Type B pancreatic cell (in vitro differentiated cells): ENCODE data around the gene ZNF639. TPM values are rescaled to one million over a fixed set of nuclear protein-coding genes. Genes with fewer than 3 reads are reported as not detected.

ENCODE experiments used
- DNase-seq: peaks from one replicate; pipeline ENCODE4 v3.0.0; 2021; ENCODE audit warnings: mixed read lengths; ENCODE audit not compliant: unreplicated experiment; ENCODE audit errors: extremely low spot score
- H3K27ac Mint-ChIP-seq: 2 replicates; pipeline ENCODE4 v1.8.0; 2021; ENCODE audit warnings: mild to moderate bottlenecking, mixed read lengths
- H3K27me3 Mint-ChIP-seq: 2 replicates; pipeline ENCODE4 v1.8.0; 2021; ENCODE audit warnings: mixed read lengths
- H3K36me3 Mint-ChIP-seq: 2 replicates; pipeline ENCODE4 v1.8.0; 2021; ENCODE audit warnings: mixed read lengths
- H3K4me1 Mint-ChIP-seq: one replicate; pipeline ENCODE4 v1.8.0; 2021; ENCODE audit warnings: mixed read lengths; ENCODE audit not compliant: unreplicated experiment
- H3K4me3 Mint-ChIP-seq: 2 replicates; pipeline ENCODE4 v1.8.0; 2021; ENCODE audit warnings: mild to moderate bottlenecking, mixed read lengths
- H3K9me3 Mint-ChIP-seq: 2 replicates; pipeline ENCODE4 v1.8.0; 2021; ENCODE audit warnings: mixed read lengths
- total RNA-seq: library from RNA; stranded (reverse); gene quantifications from 2 replicates; pipeline ENCODE4 v1.2.1, GENCODE V29; 2021; ENCODE audit warnings: low replicate concordance
- TF ChIP-seq, protein P1 (sequence below): fragments of 200-600 bp; sonication (generic); conservative IDR thresholded peaks from 2 replicates; pipeline ENCODE4 v1.5.0; 2021; ENCODE audit warnings: antibody characterized with exemption, mild to moderate bottlenecking

ZNF639 gene
- total RNA-seq, 1 donor from 2014 or later: 33.2 TPM

DNA sequence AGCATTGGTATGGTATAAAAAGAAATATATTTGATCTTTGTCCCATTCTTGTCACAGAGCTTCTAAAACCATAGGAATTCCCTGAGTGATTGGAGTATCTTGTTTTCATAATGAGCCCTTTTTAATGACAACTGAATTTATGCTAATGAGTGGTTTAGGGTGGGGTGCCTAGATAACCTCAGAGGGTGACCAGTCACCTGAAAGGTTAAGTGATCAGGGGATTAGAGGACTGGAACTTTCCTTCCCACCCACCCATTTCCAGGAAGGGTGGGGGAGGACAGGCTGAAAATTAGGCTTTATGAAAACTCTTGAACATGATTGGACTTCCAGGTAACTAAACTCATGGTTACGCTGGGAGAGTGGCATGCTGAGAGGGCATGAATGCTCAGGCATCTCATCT is 33.2 kb downstream of the ZNF639 start:
- Mint-ChIP-seq H3K9me3 (no peaks in the 10 kb centered on the region), H3K27me3 (no peaks in the 10 kb centered on the region), H3K4me1 (peaks cover 3% of the 10 kb centered on the region), H3K27ac (no peak overlapping the region), H3K36me3 (peaks cover 36% of the 10 kb centered on the region), H3K4me3 (no peak overlapping the region)
- TF ChIP-seq, protein P1, sequence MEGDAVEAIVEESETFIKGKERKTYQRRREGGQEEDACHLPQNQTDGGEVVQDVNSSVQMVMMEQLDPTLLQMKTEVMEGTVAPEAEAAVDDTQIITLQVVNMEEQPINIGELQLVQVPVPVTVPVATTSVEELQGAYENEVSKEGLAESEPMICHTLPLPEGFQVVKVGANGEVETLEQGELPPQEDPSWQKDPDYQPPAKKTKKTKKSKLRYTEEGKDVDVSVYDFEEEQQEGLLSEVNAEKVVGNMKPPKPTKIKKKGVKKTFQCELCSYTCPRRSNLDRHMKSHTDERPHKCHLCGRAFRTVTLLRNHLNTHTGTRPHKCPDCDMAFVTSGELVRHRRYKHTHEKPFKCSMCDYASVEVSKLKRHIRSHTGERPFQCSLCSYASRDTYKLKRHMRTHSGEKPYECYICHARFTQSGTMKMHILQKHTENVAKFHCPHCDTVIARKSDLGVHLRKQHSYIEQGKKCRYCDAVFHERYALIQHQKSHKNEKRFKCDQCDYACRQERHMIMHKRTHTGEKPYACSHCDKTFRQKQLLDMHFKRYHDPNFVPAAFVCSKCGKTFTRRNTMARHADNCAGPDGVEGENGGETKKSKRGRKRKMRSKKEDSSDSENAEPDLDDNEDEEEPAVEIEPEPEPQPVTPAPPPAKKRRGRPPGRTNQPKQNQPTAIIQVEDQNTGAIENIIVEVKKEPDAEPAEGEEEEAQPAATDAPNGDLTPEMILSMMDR: no peak
- no peak for DNase-seq

DNA sequence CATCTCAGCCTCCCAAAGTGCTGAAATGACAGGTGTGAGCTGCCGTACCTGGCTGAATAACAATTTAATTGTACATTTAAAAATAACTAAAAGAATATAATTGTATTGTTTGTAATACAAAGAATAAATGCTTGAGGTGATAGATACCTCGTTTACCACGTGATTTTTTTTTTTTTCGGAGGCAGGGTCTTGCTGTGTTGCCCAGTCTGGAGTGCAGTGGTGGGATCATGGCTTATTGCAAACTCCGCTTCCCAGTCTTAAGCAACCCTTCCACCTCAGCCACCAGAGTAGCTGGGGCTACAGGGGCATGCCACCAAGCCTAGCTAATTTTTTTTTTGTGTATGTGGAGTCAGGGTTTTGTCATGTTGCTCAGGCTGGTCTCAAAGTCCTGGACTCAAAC is 40.5 kb downstream of the ZNF639 start:
- no peak overlapping the region for H3K4me3 Mint-ChIP-seq
- no peaks in the 10 kb centered on the region for H3K4me1 Mint-ChIP-seq
- no peaks in the 10 kb centered on the region for H3K9me3 Mint-ChIP-seq
- H3K36me3 Mint-ChIP-seq: peaks cover 21% of the 10 kb centered on the region
- no peaks in the 10 kb centered on the region for H3K27me3 Mint-ChIP-seq
- H3K27ac Mint-ChIP-seq: no peak overlapping the region
- TF ChIP-seq, protein P1: no peak
- no peak for DNase-seq

DNA sequence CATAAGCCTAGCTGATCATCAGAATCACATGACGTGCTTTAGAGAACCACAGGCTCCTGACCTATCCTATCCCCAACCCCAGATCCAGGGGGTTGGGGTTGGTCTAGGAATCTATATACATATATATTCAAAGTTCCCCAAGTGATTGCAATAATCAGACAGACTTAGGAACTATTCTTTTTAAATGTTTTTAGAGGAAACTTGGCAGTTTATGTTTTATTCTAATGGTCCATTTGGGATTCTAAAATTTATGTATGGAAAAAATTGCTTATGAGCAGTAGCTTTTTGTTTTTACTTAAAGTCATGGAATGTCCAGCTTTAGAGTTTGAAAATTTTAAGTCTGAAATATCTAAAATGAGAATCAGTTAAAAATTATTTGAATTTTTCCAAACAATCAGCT is 46.8 kb downstream of the ZNF639 start:
- TF ChIP-seq, protein P1: no peak
- Mint-ChIP-seq H3K4me1 (no peaks in the 10 kb centered on the region), H3K27ac (no peak overlapping the region)

DNA sequence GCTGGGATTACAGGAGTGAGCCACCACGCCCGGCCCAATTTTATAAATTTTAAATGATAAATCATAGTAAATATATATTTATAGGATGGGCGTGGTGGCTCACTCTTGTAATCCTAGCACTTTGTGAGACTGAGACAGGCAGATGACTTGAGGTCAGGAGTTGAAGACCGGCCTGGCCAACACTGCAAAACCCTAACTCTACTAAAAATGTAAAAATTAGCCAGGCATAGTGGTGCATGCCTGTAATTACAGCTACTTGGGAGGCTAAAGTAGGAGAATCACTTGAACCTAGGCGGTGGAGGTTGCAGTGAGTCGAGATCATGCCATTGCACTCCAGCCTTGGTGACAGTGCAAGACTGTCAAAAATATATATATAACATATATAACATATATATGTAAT is 51.1 kb downstream of the ZNF639 start:
- no peaks in the 10 kb centered on the region for H3K9me3 Mint-ChIP-seq
- no peak for DNase-seq
- peaks cover 20% of the 10 kb centered on the region for H3K36me3 Mint-ChIP-seq
- TF ChIP-seq, protein P1: no peak
- H3K27me3 Mint-ChIP-seq: no peaks in the 10 kb centered on the region
- H3K27ac Mint-ChIP-seq: no peak overlapping the region
- H3K4me1 Mint-ChIP-seq: no peaks in the 10 kb centered on the region
- no peak overlapping the region for H3K4me3 Mint-ChIP-seq

More for the DNA sequence above, 46.8 kb downstream of the ZNF639 start:
- Mint-ChIP-seq H3K27me3 (no peaks in the 10 kb centered on the region), H3K36me3 (peaks cover 18% of the 10 kb centered on the region), H3K4me3 (no peak overlapping the region), H3K9me3 (no peaks in the 10 kb centered on the region)
- DNase-seq: no peak

DNA sequence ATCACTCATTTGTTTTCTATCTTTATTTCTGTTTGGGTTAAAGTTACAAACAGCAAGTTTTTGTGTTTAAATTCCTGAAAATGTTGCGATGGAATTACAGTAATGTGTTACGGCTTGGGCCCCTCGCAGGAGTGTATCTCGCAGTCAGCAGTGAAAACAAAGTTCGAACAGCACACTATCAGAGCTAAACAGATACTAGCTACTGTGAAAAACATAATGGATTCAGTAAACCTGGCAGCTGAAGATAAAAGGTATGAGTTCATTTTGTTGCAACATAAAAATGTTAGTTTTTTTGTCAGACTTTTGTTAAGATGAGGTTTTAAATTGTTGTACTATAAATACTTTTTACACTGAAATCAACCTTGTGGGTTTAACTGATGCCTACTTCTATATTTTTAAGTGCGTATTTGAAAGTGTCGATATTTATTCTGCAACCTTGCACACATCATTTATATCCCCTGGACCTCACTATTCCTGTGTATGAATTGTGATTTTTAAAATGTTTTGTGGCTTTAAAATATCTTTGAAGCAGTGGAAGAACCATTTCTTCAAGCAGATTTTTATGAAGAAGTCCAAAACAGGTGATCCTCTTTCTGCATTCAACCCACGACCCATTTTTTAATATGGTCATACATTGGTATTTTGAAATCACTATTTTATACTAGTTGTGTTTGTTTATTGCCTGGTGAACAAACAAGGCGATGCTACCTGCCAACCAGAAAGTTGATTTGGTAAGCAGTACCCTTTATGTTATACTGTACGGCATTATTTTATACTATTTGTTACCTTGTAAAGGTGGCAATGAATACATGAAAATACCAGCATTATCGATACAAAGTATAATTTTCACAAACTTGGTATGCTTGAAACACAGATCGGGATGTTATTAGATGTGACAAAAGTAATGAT is 52.5 kb downstream of the ZNF639 start:
- DNase-seq: no peak
- H3K27ac Mint-ChIP-seq: no peak overlapping the region
- no peaks in the 10 kb centered on the region for H3K27me3 Mint-ChIP-seq
- no peaks in the 10 kb centered on the region for H3K9me3 Mint-ChIP-seq
- peaks cover 24% of the 10 kb centered on the region for H3K36me3 Mint-ChIP-seq
- H3K4me3 Mint-ChIP-seq: no peak overlapping the region
- TF ChIP-seq, protein P1: no peak
- no peaks in the 10 kb centered on the region for H3K4me1 Mint-ChIP-seq
